Brain microvascular endothelial cell (primary cell): Measurements from ENCODE around the gene ATXN2.
"Not testable (repeated sequence)": the region's sequence is repeated elsewhere in the genome, so short reads cannot be mapped to it uniquely, and the experiment has no call there.

ENCODE experiments used
- DNase-seq: peaks from one replicate; pipeline ENCODE4 v3.0.0-alpha.2; 2020
- H3K27ac ChIP-seq: fragments of 250-450 bp; sonication (Bioruptor Pico); 2 replicates; pipeline ENCODE4 v1.5.1; 2020; ENCODE audit warnings: mild to moderate bottlenecking, moderate library complexity
- H3K27me3 ChIP-seq: fragments of 250-450 bp; sonication (Bioruptor Pico); replicated peaks from 2 replicates; pipeline ENCODE4 v1.5.1; 2020; ENCODE audit warnings: mild to moderate bottlenecking
- H3K36me3 ChIP-seq: fragments of 250-450 bp; sonication (Bioruptor Pico); replicated peaks from 2 replicates; pipeline ENCODE4 v1.5.1; 2020; ENCODE audit warnings: mild to moderate bottlenecking
- H3K4me3 ChIP-seq: 2 replicates; pipeline ENCODE4 v1.5.1; 2011; ENCODE audit warnings: low read depth, mild to moderate bottlenecking, control low read depth, low read length, moderate library complexity
- in situ Hi-C: cut with HindIII; loops from 2 replicates; pipeline ENCODE4 v1.10.0; 2017; ENCODE audit warnings: low sequenced_read_pairs, low pct_ligation_motif_present
- TF ChIP-seq, protein P1 (sequence below): IDR thresholded peaks from 2 replicates; pipeline ENCODE4 v1.5.1; 2011; ENCODE audit warnings: low read depth, mild to moderate bottlenecking, moderate library complexity, low read length, control low read depth, inconsistent platforms; ENCODE audit errors: missing control alignments

Gene ATXN2

DNA sequence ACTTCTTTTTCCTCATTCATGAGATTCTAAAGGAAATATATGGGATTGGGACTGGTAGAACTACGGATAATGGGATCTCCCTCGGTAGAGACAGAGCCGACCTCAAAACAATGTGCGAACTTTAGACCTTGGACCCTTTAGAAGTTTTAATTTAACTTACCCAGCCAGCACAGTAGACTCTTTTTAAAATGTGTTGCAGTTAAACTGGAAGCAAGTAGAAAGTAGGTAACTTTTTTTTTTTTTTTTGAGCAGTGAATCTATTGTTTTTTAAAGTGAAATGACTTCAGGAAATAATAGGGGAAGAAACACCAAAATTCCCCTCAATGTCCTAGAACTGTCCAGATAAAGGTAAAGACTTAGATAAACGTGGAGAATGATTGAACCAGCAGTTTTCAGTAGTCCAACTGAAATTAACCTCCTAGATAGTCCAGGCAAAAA is 1.1 kb upstream of the ATXN2 start:
- no peaks in the 10 kb centered on the region for H3K27me3 ChIP-seq
- peak overlapping the region; percentile 88 for H3K4me3 ChIP-seq
- no peak for DNase-seq
- TF ChIP-seq, protein P1, sequence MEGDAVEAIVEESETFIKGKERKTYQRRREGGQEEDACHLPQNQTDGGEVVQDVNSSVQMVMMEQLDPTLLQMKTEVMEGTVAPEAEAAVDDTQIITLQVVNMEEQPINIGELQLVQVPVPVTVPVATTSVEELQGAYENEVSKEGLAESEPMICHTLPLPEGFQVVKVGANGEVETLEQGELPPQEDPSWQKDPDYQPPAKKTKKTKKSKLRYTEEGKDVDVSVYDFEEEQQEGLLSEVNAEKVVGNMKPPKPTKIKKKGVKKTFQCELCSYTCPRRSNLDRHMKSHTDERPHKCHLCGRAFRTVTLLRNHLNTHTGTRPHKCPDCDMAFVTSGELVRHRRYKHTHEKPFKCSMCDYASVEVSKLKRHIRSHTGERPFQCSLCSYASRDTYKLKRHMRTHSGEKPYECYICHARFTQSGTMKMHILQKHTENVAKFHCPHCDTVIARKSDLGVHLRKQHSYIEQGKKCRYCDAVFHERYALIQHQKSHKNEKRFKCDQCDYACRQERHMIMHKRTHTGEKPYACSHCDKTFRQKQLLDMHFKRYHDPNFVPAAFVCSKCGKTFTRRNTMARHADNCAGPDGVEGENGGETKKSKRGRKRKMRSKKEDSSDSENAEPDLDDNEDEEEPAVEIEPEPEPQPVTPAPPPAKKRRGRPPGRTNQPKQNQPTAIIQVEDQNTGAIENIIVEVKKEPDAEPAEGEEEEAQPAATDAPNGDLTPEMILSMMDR = no peak
- H3K36me3 ChIP-seq = no peaks in the 10 kb centered on the region
- in situ Hi-C loops = no loop called here
- peak overlapping the region; percentile 98 for H3K27ac ChIP-seq

DNA sequence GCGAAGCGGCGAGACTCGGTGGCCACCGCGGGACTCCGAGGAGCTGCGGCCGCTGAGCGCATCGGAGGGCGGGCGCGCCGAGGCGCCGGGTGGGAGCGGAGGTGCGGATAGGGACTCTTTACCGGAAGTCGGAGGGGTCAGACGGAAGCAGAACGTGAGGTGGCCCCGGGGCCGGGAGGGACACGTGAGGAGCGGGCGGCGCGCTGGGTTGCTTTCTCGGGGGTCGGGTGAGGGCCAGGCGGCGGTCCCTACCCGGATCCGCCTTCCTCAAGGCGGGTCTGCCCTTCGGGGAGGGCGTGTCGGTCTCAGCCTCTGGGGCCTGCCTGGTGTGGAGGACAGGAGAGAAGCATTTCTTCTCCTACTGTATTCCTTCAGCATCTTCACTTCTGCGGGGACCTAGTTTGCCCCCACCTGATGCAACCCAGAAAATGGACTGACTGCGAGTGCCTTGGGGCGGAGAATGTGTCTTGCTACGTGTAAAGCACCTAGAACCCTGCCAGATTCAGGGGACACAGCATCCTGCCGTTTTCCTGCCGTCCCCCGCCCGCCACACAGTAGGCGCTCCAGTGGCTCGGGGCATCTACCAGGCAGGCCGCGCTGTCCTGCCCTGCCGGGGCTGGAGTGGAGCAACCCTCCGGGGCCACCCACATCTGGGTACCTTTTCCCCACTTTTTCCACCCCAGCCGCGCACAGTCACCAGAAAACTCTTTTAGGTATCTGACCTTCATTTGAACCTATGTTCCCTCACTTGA is 514 bp upstream of the ATXN2 start:
- TF ChIP-seq, protein P1 = peak; percentile 17
- Histone ChIP-seq H3K27ac (peak overlapping the region; percentile 98), H3K4me3 (peak overlapping the region; percentile 88), H3K36me3 (no peaks in the 10 kb centered on the region), H3K27me3 (no peaks in the 10 kb centered on the region)
- peak; percentile 88 for DNase-seq
- in situ Hi-C loops = no loop called here

DNA sequence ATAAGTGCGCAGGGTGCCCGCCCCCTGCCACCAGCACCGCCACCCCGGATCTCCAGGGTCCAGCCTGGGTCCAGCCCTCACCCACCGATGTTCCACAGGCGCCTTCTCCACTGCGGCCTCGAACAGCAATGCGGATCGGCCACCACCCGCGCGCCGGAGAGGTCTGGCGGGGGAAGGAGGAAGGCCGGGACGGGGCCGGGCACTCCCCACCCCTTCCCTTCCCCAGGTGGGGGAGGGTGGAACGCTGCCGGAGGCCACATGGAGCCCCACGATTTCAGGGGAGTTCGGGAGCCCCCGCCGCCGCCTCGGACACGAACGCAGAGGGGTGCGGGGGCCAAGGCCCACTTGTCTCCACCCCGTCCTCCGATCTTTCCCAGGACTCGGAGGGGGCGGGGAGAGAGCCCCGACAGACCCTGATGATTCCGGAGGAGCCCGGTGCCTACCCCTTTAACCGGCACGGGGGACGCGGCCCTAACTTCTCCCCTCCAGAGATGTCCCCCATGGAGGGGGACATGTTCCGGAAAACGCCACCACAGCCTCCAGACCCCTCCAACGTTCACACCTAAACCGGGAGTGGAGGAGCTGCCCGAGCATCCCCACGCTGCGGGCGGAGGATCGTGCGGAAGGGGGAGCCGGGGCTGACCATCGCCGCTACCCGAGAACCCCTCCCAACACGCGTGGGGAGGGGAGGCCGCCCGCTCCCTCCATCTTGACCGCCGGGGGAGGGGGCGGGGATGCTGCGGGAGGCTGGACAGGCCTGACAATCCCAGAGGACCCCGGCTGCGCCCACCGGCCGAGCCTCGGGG is 1.1 kb downstream of the ATXN2 start:
- H3K27ac ChIP-seq = peak overlapping the region; percentile 98
- TF ChIP-seq, protein P1 = no peak
- no peak for DNase-seq
- H3K36me3 ChIP-seq = no peaks in the 10 kb centered on the region
- peak overlapping the region; percentile 88 for H3K4me3 ChIP-seq
- H3K27me3 ChIP-seq = no peaks in the 10 kb centered on the region
- in situ Hi-C loops = no loop called here

DNA sequence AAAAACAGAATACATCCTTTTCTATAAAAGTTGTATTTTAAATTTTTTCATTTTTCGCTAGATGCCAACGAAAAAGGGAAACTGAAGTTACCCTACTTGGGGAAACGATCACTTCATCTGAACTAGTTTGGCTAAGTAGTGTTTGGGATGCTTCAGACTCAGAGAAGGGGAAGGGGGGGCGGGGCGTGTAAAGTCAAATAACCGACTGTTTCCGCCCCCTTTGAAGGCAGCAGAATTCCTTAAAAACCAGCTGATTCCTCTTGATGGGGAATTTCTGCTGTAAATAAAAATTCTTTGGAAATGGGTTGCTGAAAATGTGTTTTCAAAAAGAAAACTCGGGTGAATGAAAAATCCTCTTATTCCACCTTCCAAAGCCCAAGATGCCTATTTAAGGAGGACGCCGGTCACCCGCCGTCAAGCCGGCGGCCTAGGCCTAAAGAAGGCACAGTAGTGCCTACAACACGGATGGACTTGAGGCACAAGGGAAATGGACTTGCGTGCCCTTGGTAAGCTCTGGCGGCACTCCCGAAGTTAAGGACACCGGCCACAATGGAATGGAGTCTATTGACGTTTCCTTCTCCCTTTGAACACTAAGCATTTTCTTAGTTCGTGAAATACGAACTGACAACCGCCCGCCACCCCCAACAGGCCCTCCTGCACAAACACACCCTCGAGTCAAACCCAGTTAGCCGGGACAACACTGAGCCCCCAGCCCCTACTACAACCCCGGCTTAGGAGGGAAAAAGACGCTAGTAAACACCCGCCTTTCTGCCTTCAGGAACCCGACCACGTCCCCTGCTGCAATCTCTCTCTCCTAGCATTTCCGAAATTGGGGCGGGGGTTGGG is 1.9 kb downstream of the ATXN2 start:
- in situ Hi-C loops = no loop called here

DNA sequence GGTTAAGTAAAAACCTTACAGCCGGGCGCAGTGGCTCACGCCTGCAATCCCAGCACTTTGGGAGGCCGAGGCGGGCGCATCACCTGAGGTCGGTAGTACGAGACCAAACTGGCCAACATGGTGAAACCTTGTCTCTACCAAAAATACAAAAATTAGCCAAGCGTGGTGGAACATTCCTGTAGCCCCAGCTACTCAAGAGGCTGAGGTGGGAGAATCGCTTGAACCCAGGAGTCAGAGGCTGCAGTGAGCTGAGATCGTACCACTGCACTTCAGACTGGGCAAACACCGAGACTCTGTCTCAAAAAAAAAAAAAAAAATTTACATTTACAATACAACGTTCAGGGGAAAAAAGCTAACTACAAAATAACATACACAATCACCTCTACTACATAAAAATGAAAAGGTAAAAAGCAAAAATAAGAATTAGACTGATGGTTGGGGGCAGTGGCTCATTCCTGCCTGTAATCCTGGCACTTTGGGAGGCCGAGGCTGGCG is 3.7 kb downstream of the ATXN2 start:
- H3K36me3 ChIP-seq, in situ Hi-C loops, H3K27me3 ChIP-seq, H3K27ac ChIP-seq, H3K4me3 ChIP-seq, DNase-seq: not testable (repeated sequence)

More for the DNA sequence above, 1.9 kb downstream of the ATXN2 start:
- Histone ChIP-seq H3K27me3 (no peaks in the 10 kb centered on the region), H3K4me3 (peak overlapping the region; percentile 88), H3K27ac (peak overlapping the region; percentile 98), H3K36me3 (no peaks in the 10 kb centered on the region)
- DNase-seq = peak; percentile 50
- TF ChIP-seq, protein P1 = no peak

DNA sequence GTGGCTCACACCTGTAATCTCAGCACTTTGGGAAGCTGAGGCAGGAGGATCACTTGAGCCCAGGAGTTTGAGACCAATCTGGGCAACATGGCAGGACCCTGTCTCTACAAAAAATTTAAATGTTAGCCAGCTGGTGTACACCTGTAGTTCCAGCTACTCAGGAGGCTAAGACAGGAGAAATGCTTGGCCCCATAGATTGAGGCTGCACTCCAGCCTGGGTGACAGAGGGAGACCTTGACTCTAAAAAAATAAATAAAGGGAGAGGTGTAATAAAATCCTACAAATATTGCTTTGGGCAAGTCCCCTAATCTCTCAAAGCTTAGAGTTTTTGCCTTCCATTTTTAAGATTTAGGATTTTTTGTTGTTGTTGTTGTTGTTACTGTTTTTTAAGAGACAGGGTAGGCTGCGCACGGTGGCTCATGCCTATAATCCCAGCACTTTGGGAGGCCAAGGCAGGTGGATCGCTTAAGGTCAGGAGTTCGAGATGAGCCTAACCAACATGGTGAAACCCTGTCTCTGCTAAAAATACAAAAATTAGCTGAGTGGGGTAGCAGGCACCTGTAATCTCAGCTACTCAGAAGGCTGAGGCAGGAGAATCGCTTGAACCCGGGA is 7.6 kb downstream of the ATXN2 start:
- DNase-seq, H3K36me3 ChIP-seq, in situ Hi-C loops, H3K4me3 ChIP-seq, H3K27me3 ChIP-seq, H3K27ac ChIP-seq: not testable (repeated sequence)
